CD4-positive, alpha-beta T cell (primary cell): ENCODE results near the gene CD226. TPM values are rescaled to one million over a fixed set of nuclear protein-coding genes. Genes with fewer than 3 reads are reported as not detected.

Source experiments
- ATAC-seq: fragments of 200-7000 bp; cut with Tn5 transposase; one replicate; pipeline ENCODE4 v1.10.0; 2022; ENCODE audit warnings: mild to moderate bottlenecking; ENCODE audit not compliant: poor library complexity
- CTCF ChIA-PET: fragments of 350-600 bp; sonication (Branson Sonifier 250); formaldehyde crosslinking; loops from one replicate; lab custom pipeline; 2021; ENCODE audit warnings: antibody characterized with exemption, inconsistent platforms; lab: Charles Lee
- POLR2A ChIA-PET: fragments of 350-600 bp; sonication (Branson Sonifier 250); formaldehyde crosslinking; loops from one replicate; lab custom pipeline; 2021; ENCODE audit warnings: antibody characterized with exemption, inconsistent platforms; lab: Charles Lee
- DNase-seq, 14 experiments: peaks; one replicate each; pipeline ENCODE4 v3.0.0-alpha.2; 2013 to 2020; ENCODE audit warnings: mixed read lengths in 2 of 14
- H3K27ac ChIP-seq, 2 donors: one replicate each; pipeline versions ENCODE4 v1.5.1 to v1.7.0; 2013; ENCODE audit warnings: low read length in 2 of 2, low read depth in 1 of 2, mild to moderate bottlenecking in 1 of 2
- H3K27me3 ChIP-seq, 2 experiments: 1 replicate in 1 of 2; 2 replicates in 1 of 2; pipeline versions ENCODE4 v1.6.1 to v1.7.0; 2013; ENCODE audit warnings: low read length in 2 of 2, control low read depth in 1 of 2, mild to moderate bottlenecking in 1 of 2, moderate library complexity in 1 of 2; ENCODE audit not compliant: insufficient read depth in 2 of 2, control insufficient read depth in 1 of 2
- H3K36me3 ChIP-seq: one replicate; pipeline ENCODE4 v1.6.1; 2013; ENCODE audit warnings: low read length, control low read depth; ENCODE audit not compliant: insufficient read depth
- H3K4me1 ChIP-seq: one replicate; pipeline ENCODE4 v1.6.1; 2013; ENCODE audit warnings: low read length, control low read depth; ENCODE audit not compliant: insufficient read depth
- H3K4me3 ChIP-seq: one replicate; pipeline ENCODE4 v1.5.1; 2013; ENCODE audit warnings: mild to moderate bottlenecking, low read length, moderate library complexity
- H3K9me3 ChIP-seq, 2 experiments: 1 replicate in 1 of 2; 2 replicates in 1 of 2; pipeline versions ENCODE4 v1.6.1 to v1.7.0; 2013; ENCODE audit warnings: low read length in 2 of 2, mild to moderate bottlenecking in 2 of 2, control low read depth in 1 of 2, moderate library complexity in 1 of 2; ENCODE audit not compliant: control insufficient read depth in 1 of 2, insufficient read depth in 1 of 2
- H3K27ac Mint-ChIP-seq: one replicate; pipeline ENCODE4 v1.8.0; 2020; ENCODE audit warnings: mixed read lengths
- H3K27me3 Mint-ChIP-seq: one replicate; pipeline ENCODE4 v1.8.0; 2021; ENCODE audit warnings: mixed read lengths
- H3K36me3 Mint-ChIP-seq: one replicate; pipeline ENCODE4 v1.8.0; 2021; ENCODE audit warnings: low read depth, mixed read lengths
- H3K4me1 Mint-ChIP-seq: one replicate; pipeline ENCODE4 v1.8.0; 2021; ENCODE audit warnings: low read depth, mixed read lengths
- H3K4me3 Mint-ChIP-seq: one replicate; pipeline ENCODE4 v1.8.0; 2020; ENCODE audit warnings: mild to moderate bottlenecking, mixed read lengths
- H3K9me3 Mint-ChIP-seq: one replicate; pipeline ENCODE4 v1.8.0; 2020; ENCODE audit warnings: mixed read lengths
- intact Hi-C, 2 experiments: fragments of 100-400 bp; cut with DNase I in 1 of 2; cut with micrococcal nuclease in 1 of 2; formaldehyde crosslinking; loops; one replicate each; pipeline versions ENCODE4 v1.15.1 to v1.9.0; 2023 to 2025; cut with DNase I, micrococcal nuclease
- total RNA-seq, 174 experiments: library from RNA in 2 of 174; stranded (reverse) in 2 of 174; gene quantifications; one replicate each; pipeline ENCODE4 v1.2.3 and lab custom pipeline; 2021 to 2026
- TF ChIP-seq, protein P1 (sequence below): fragments of 200-600 bp; IDR thresholded peaks from one replicate; pipeline ENCODE4 v1.8.0; 2022; ENCODE audit warnings: antibody characterized with exemption, mild to moderate bottlenecking

The CD226 gene
- total RNA-seq, 2 experiments from 2014 or later = 74.0 to 74.8 TPM

- H3K9me3 Mint-ChIP-seq = no peaks in the 10 kb centered on the region
- H3K9me3 ChIP-seq = no peaks in the 10 kb centered on the region
- no peak overlapping the region for H3K4me3 Mint-ChIP-seq
- H3K4me1 ChIP-seq = no peaks in the 10 kb centered on the region
- peaks cover 64% of the 10 kb centered on the region for H3K36me3 Mint-ChIP-seq
- H3K27me3 Mint-ChIP-seq = no peaks in the 10 kb centered on the region
- ChIA-PET POLR2A (no interaction called here), CTCF (no interaction called here)
- no peaks in the 10 kb centered on the region for H3K27me3 ChIP-seq
- H3K27ac Mint-ChIP-seq = no peak overlapping the region
- no peaks in the 10 kb centered on the region for H3K4me1 Mint-ChIP-seq
- H3K36me3 ChIP-seq = no peaks in the 10 kb centered on the region
- no peak overlapping the region for H3K4me3 ChIP-seq
- H3K27ac ChIP-seq = no peak overlapping the region
- intact Hi-C loops = no loop called here
- ATAC-seq (no peak), DNase-seq (no peak)
- TF ChIP-seq, protein P1, sequence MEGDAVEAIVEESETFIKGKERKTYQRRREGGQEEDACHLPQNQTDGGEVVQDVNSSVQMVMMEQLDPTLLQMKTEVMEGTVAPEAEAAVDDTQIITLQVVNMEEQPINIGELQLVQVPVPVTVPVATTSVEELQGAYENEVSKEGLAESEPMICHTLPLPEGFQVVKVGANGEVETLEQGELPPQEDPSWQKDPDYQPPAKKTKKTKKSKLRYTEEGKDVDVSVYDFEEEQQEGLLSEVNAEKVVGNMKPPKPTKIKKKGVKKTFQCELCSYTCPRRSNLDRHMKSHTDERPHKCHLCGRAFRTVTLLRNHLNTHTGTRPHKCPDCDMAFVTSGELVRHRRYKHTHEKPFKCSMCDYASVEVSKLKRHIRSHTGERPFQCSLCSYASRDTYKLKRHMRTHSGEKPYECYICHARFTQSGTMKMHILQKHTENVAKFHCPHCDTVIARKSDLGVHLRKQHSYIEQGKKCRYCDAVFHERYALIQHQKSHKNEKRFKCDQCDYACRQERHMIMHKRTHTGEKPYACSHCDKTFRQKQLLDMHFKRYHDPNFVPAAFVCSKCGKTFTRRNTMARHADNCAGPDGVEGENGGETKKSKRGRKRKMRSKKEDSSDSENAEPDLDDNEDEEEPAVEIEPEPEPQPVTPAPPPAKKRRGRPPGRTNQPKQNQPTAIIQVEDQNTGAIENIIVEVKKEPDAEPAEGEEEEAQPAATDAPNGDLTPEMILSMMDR = no peak
These were observed 130.2 kb downstream of the CD226 start for GRCh38 chr18:69817335-69817940.

DNA sequence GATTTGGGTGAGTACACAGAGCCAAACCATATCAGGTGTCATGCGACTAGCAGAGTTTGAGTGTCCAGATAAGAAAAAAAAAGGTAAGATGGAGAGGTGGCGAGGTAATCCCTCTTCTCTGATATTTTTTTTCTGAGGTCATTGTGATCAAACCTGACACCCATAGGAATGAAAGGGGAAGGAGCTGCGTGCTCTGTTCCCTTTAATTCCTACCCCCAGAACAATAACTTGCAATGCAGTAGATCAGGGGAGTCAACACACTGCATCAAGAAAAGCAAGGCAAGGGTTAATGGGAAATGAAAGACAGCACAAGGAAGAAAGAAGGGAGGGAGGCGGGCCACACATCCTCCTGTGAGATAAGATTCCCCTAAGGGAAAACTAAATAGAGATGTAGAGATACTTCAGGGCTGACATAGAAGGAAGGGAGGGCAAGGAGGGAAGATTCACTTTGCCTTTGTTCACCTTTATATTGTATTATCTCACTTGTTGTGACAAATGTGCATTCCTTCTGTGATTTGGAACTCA is 132.8 kb downstream of the CD226 start:
- no peak for DNase-seq
- ChIA-PET POLR2A (no interaction called here), CTCF (no interaction called here)
- H3K9me3 Mint-ChIP-seq = no peaks in the 10 kb centered on the region
- Histone ChIP-seq H3K27ac (no peak overlapping the region), H3K9me3 (no peaks in the 10 kb centered on the region), H3K36me3 (no peaks in the 10 kb centered on the region), H3K4me3 (no peak overlapping the region), H3K27me3 (no peaks in the 10 kb centered on the region), H3K4me1 (no peaks in the 10 kb centered on the region)
- no peaks in the 10 kb centered on the region for H3K27me3 Mint-ChIP-seq
- H3K4me3 Mint-ChIP-seq = no peak overlapping the region
- H3K36me3 Mint-ChIP-seq = peaks cover 50% of the 10 kb centered on the region
- no peak for ATAC-seq
- TF ChIP-seq, protein P1 = no peak
- no peaks in the 10 kb centered on the region for H3K4me1 Mint-ChIP-seq
- intact Hi-C loops = no loop called here
- H3K27ac Mint-ChIP-seq = no peak overlapping the region

DNA sequence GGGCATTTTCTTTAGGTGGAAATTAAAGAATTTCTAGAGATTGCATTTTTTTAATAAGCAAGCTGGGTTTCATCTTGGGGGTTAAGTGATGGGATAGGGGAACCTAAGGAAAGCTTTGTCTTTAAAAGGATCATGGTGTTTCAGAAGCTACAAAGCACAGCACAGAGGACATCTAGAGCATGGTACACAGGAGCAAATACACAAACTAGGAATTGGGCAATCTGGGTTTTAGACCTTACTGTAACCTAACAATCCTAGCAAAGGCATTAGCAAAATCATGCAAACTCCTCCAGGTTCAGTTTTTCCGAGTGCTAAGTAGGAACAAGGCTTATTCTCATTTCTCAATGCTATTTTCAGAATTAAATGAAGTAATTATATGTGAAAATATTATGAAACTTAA is 134.1 kb downstream of the CD226 start:
- Histone ChIP-seq H3K36me3 (no peaks in the 10 kb centered on the region), H3K27ac (no peak overlapping the region), H3K4me1 (no peaks in the 10 kb centered on the region), H3K27me3 (no peaks in the 10 kb centered on the region), H3K4me3 (no peak overlapping the region), H3K9me3 (no peaks in the 10 kb centered on the region)
- no peaks in the 10 kb centered on the region for H3K9me3 Mint-ChIP-seq
- DNase-seq (no peak), ATAC-seq (no peak)
- no peak overlapping the region for H3K4me3 Mint-ChIP-seq
- ChIA-PET POLR2A (no interaction called here), CTCF (no interaction called here)
- H3K27me3 Mint-ChIP-seq = no peaks in the 10 kb centered on the region
- no peaks in the 10 kb centered on the region for H3K4me1 Mint-ChIP-seq
- H3K27ac Mint-ChIP-seq = no peak overlapping the region
- intact Hi-C loops = no loop called here
- TF ChIP-seq, protein P1 = no peak
- H3K36me3 Mint-ChIP-seq = peaks cover 49% of the 10 kb centered on the region
